ENCODE data around the gene PCMTD2. TPM values are rescaled to one million over a fixed set of nuclear protein-coding genes. Genes with fewer than 3 reads are reported as not detected.

Gene PCMTD2
- polyA plus RNA-seq, 1 of the 3 experiments (the other 2 are of a cell fraction): 50.7 TPM

DNA sequence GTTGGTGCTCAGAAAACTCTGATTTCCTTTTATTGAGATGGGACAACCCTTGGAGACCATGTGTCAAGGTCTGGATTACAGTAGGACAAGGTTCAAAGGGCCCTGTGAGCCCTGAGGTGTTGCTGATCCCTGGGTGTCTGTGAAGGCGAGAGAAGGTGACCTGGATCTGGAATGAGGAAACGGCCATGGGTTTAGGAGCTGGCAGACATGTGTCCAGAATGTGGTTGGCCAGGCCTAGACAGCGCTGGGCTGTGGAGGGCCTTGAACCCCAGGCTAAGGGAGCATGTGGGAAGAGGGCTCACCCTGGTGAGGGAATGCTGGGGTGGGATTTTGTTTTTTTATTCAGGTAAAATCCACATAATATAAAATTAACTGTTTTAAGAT lies 24.9 kb downstream of the PCMTD2 start:
- H3K79me2 ChIP-seq (ENCODE audit: insufficient read depth): no peaks in the 10 kb centered on the region
- no peak overlapping the region for H2AFZ ChIP-seq (ENCODE audit: low read depth)
- CTCF ChIA-PET: no interaction called here
- H3K27me3 ChIP-seq (ENCODE audit: insufficient read depth): no peaks in the 10 kb centered on the region
- no peaks in the 10 kb centered on the region for H3K9me3 ChIP-seq
- H3K36me3 ChIP-seq (replicated peaks in 1 of 2; ENCODE audit: control insufficient read depth in 1 of 2, insufficient read depth in 2 of 2, low read length in 1 of 2): peaks cover 0 to 2% of the 10 kb centered on the region in 2 experiments
- POLR2A ChIA-PET: no interaction called here
- no peak overlapping the region for H3K4me3 ChIP-seq (ENCODE audit: low read depth in 2 of 2, low read length in 1 of 2)
- H3K9me2 ChIP-seq: no peaks in the 10 kb centered on the region
- no peaks in the 10 kb centered on the region for H3K4me1 ChIP-seq (ENCODE audit: control insufficient read depth in 1 of 2, insufficient read depth in 2 of 2, low read depth in 1 of 2, low read length in 1 of 2)
- no peak overlapping the region for H3K4me2 ChIP-seq
- TF ChIP-seq NRF1 (IDR thresholded peaks at IDR 0.05; ENCODE audit: low read depth, low read length): no peak
- TF ChIP-seq MAX (IDR thresholded peaks at IDR 0.05; ENCODE audit: low read depth): no peak
- TF ChIP-seq, protein P1, sequence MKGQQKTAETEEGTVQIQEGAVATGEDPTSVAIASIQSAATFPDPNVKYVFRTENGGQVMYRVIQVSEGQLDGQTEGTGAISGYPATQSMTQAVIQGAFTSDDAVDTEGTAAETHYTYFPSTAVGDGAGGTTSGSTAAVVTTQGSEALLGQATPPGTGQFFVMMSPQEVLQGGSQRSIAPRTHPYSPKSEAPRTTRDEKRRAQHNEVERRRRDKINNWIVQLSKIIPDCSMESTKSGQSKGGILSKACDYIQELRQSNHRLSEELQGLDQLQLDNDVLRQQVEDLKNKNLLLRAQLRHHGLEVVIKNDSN (IDR thresholded peaks at IDR 0.05; ENCODE audit: borderline replicate concordance, low read depth): no peak
- no peak for TF ChIP-seq USF2 (IDR thresholded peaks at IDR 0.05; ENCODE audit: borderline replicate concordance, low read depth, low read length)
- no peak for TF ChIP-seq PBX3 (IDR thresholded peaks at IDR 0.05)
- no peak for TF ChIP-seq JUND (IDR thresholded peaks at IDR 0.05)
- no peak for TF ChIP-seq POLR2AphosphoS5 (IDR thresholded peaks at IDR 0.05; ENCODE audit: low read depth, low read length)
- no peak for TF ChIP-seq MEF2A (IDR thresholded peaks at IDR 0.05; ENCODE audit: borderline replicate concordance, low read depth)
- H3F3A ChIP-seq (replicated peaks; ENCODE audit: insufficient read depth): peaks cover 3% of the 10 kb centered on the region
- 73% methylated on average over 3 of the region's 3 CpGs for WGBS (ENCODE audit: low lambda C conversion rate)
- H4K20me1 ChIP-seq (ENCODE audit: insufficient read depth): no peaks in the 10 kb centered on the region
- H3K27ac ChIP-seq (ENCODE audit: low read depth in 2 of 2, low read length in 1 of 2): no peak overlapping the region
- H3K9ac ChIP-seq: no peak overlapping the region
- DNase-seq: no peak

- Histone ChIP-seq H3F3A (replicated peaks; ENCODE audit: insufficient read depth) (peaks cover 8% of the 10 kb centered on the region), H3K9me2 (no peaks in the 10 kb centered on the region), H3K27me3 (ENCODE audit: insufficient read depth) (no peaks in the 10 kb centered on the region), H3K36me3 (replicated peaks in 1 of 2; ENCODE audit: control insufficient read depth in 1 of 2, insufficient read depth in 2 of 2, low read length in 1 of 2) (no peaks in the 10 kb centered on the region), H3K4me2 (no peak overlapping the region), H4K20me1 (ENCODE audit: insufficient read depth) (no peaks in the 10 kb centered on the region), H3K4me1 (ENCODE audit: control insufficient read depth in 1 of 2, insufficient read depth in 2 of 2, low read depth in 1 of 2, low read length in 1 of 2) (no peaks in the 10 kb centered on the region), H3K79me2 (ENCODE audit: insufficient read depth) (no peaks in the 10 kb centered on the region), H3K9ac (no peak overlapping the region), H3K9me3 (no peaks in the 10 kb centered on the region), H2AFZ (ENCODE audit: low read depth) (no peak overlapping the region), H3K4me3 (ENCODE audit: low read depth in 2 of 2, low read length in 1 of 2) (no peak overlapping the region), H3K27ac (ENCODE audit: low read depth in 2 of 2, low read length in 1 of 2) (no peak overlapping the region)
- POLR2A ChIA-PET: no interaction called here
- CTCF ChIA-PET: no interaction called here
- no peak for DNase-seq
- WGBS (ENCODE audit: low lambda C conversion rate): 36% methylated on average over 4 of the region's 4 CpGs
- TF ChIP-seq, protein P2, sequence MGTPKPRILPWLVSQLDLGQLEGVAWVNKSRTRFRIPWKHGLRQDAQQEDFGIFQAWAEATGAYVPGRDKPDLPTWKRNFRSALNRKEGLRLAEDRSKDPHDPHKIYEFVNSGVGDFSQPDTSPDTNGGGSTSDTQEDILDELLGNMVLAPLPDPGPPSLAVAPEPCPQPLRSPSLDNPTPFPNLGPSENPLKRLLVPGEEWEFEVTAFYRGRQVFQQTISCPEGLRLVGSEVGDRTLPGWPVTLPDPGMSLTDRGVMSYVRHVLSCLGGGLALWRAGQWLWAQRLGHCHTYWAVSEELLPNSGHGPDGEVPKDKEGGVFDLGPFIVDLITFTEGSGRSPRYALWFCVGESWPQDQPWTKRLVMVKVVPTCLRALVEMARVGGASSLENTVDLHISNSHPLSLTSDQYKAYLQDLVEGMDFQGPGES (IDR thresholded peaks at IDR 0.05; ENCODE audit: low read depth, low read length): no peak
- TF ChIP-seq CTCF (IDR thresholded peaks at IDR 0.05) (no peak), EZH2phosphoT487 (IDR thresholded peaks at IDR 0.05; ENCODE audit: borderline replicate concordance, low read depth) (no peak), FOXM1 (IDR thresholded peaks at IDR 0.05; ENCODE audit: low read depth) (no peak), POLR2AphosphoS5 (IDR thresholded peaks at IDR 0.05; ENCODE audit: low read depth, low read length) (no peak), TCF12 (IDR thresholded peaks at IDR 0.05) (no peak), RAD21 (IDR thresholded peaks at IDR 0.05; ENCODE audit: low read length) (no peak), ELF1 (IDR thresholded peaks at IDR 0.05) (no peak), USF2 (IDR thresholded peaks at IDR 0.05; ENCODE audit: borderline replicate concordance, low read depth, low read length) (no peak)
- TF ChIP-seq, protein P3, sequence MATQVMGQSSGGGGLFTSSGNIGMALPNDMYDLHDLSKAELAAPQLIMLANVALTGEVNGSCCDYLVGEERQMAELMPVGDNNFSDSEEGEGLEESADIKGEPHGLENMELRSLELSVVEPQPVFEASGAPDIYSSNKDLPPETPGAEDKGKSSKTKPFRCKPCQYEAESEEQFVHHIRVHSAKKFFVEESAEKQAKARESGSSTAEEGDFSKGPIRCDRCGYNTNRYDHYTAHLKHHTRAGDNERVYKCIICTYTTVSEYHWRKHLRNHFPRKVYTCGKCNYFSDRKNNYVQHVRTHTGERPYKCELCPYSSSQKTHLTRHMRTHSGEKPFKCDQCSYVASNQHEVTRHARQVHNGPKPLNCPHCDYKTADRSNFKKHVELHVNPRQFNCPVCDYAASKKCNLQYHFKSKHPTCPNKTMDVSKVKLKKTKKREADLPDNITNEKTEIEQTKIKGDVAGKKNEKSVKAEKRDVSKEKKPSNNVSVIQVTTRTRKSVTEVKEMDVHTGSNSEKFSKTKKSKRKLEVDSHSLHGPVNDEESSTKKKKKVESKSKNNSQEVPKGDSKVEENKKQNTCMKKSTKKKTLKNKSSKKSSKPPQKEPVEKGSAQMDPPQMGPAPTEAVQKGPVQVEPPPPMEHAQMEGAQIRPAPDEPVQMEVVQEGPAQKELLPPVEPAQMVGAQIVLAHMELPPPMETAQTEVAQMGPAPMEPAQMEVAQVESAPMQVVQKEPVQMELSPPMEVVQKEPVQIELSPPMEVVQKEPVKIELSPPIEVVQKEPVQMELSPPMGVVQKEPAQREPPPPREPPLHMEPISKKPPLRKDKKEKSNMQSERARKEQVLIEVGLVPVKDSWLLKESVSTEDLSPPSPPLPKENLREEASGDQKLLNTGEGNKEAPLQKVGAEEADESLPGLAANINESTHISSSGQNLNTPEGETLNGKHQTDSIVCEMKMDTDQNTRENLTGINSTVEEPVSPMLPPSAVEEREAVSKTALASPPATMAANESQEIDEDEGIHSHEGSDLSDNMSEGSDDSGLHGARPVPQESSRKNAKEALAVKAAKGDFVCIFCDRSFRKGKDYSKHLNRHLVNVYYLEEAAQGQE (IDR thresholded peaks at IDR 0.05; ENCODE audit: low read depth, low read length): no peak
- TF ChIP-seq, protein P1 (IDR thresholded peaks at IDR 0.05; ENCODE audit: borderline replicate concordance, low read depth): no peak
Measured at GRCh38 chr20:64283646-64284045, 28.1 kb downstream of the PCMTD2 start.
